GM12874 (cell line): ENCODE results near the gene CHGA.

Experiments used
- CTCF ChIP-seq: IDR thresholded peaks from 2 replicates; pipeline ENCODE4 v1.5.1; 2011; ENCODE audit warnings: low read depth, mild to moderate bottlenecking, control low read depth, low read length, moderate library complexity; ENCODE audit not compliant: insufficient read depth

The CHGA gene

DNA sequence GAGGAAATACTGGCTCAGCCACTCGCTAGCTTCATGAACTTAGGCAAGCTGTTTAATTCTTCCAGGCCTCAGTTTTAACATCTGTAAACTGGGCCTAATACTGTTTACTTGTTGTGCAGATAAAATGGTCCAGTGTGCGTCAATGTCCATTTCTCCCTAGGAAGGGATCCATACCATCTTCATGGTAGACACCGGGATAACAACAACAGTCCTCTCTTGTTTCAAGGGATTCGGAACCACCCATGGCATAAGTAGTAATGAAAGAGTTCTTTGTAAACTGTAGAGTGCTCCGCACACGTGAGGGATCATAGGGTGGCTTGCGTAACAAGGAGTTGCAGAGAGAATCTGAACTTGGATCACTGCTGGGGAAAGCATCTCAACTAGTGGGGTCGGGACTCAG is 17.3 kb upstream of the CHGA start:
- TF ChIP-seq CTCF, result no peak

DNA sequence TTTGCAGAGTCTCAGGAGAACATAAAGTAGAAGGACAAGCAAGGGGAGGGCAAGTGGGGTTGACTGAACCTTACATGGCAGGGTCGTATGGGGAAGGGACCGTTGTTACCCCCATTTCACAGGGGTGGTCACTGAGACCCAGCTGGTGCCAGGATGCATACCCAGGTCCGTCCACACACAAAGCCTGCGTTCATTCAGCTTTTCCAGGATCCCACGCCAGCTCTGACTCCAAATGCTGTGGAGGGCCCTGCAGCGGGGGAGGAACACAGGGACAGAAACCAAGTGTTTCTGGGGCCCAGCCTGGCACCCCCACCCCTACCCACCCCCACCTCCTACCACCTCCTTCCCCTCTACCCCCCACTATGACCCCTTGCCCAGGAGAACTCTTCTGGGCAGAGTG is 16.5 kb upstream of the CHGA start:
- no peak for TF ChIP-seq CTCF

DNA sequence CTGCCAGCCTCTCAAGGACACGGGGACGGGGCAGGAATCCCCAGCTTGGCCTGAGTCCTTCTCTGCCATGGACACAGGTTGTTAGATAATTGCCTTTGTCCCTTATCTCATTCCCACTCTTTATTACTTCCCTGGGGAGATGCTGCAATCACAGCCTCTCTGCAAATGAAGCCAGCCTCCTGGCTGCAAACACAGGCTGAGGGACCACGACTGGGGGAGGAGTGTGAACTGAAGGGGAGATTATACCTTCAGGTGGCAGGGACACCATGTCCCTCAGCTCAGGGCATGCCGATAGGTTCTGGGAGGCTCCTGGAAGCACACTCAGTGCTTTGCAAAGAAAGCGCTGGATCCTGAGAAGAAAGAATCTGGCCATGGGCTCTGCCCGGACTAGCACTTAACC is 16.1 kb upstream of the CHGA start:
- no peak for TF ChIP-seq CTCF

GRCh38 chr14:92907316-92907911 is 15.5 kb upstream of the CHGA start:
- TF ChIP-seq CTCF, result no peak

DNA sequence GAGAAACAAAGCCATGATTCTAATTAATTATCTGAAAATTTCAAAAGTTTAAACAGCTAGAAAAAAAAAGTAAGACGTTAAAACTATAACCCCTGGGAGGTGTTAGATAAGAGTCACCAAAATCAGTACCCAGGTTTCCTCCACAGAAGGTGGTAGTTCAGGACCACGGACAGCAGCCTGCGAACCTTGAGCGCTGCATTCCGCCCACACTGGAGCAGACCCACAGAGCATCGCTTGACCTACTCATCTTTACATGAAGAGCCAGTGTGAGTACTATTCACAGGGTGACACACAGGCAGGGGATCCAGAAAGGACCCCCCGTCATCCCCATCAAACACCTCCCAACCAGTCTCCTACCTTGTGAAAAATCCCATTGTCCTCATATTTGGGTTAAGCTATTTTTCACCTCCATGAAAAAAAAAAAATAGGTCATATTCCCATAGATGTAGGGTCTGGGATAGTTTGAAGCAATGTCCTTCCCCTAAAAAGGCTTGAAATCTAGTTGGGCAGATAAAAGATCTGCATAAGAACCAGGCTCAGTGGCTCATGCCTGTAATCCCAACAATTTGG is 8.8 kb upstream of the CHGA start:
- no peak for TF ChIP-seq CTCF

GRCh38 chr14:92916201-92916600 is 6.7 kb upstream of the CHGA start:
- no peak for TF ChIP-seq CTCF

- TF ChIP-seq CTCF, result no peak
Measured at GRCh38 chr14:92917041-92917940, 5.7 kb upstream of the CHGA start.
